ENCODE data around the gene FAM13A. TPM values are rescaled to one million over a fixed set of nuclear protein-coding genes. Genes with fewer than 3 reads are reported as not detected.

FAM13A gene
- total and polyA plus RNA-seq, 12 donors: 10.1 to 61.6 (median 29.1) TPM

DNA sequence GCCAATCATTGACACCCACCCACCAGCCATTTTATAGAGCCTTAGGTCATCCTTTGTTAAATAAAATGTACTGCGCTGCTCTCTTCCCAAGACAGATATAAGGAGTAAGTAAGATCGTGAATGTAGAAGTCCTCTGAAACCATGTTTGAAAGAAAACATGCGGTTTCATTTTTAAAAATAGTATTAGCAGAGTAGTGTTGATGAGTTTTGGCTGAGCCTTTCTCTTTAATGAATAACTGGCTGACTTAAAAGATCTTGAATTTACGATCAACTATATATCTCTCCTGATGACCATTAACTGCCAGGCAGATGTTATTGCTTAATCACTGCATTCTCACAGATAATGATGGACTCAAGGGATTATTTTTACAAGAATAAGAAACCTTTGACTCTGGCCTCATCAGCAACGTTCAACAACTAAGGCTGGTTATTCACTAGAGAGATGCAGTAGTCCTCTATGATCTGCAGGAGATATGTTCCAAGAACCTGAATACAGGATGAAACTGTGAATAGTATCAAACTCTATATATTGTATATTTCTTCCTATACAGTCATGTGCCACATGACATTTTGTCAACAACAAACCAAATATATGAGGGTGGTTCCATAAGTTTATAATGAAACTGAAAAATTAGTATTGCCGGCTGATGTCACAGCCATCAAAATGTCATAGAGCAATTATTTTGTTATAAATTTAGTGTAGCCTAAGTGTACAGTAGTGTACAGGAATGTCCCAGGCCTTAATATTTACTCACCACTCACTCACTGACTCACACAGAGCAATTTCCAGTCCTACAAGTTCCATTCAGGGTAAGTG, 80.8 kb downstream of the FAM13A start:
- WGBS, 4 donors: 74 to 88% (median 81%) methylated on average over 6 of the region's 6 CpGs
- DNase-seq: no peak
- peaks cover 0 to 2% of the 10 kb centered on the region in 2 donors for H3K4me1 ChIP-seq (replicated peaks in 1 of 2)
- no peak overlapping the region for H3K27ac ChIP-seq
- peaks cover 0 to 5% (median 0%) of the 10 kb centered on the region in 3 donors for H3K9me3 ChIP-seq (replicated peaks in 1 of 3)
- TF ChIP-seq POLR2A (IDR thresholded peaks at IDR 0.05): no peak
- no peak for TF ChIP-seq CTCF (IDR thresholded peaks at IDR 0.05)
- H3K36me3 ChIP-seq (replicated peaks in 1 of 2): no peaks in the 10 kb centered on the region
- no peaks in the 10 kb centered on the region for H3K27me3 ChIP-seq
- intact Hi-C loops (cut with DNase I): no loop called here
- H3K4me3 ChIP-seq: no peak overlapping the region

DNA sequence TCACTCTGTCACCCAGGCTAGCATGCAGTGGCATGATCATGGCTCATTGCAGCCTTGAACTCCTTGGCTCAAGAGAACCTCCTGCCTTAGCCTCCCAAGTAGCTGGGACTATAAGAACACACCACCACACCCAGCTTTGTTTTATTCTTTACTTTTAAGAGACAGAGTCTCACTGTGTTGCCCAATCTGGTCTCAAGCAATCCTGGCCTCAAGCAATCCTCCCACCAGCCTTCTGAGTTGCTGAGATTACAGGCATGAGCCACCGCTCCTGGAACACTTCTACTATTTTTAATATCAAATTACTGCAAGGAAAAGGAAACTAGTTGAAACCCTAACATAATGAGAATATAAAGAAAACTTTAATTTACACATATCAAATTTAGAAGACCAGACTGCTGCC, 85.4 kb downstream of the FAM13A start:
- H3K36me3 ChIP-seq (replicated peaks in 1 of 2): no peaks in the 10 kb centered on the region
- H3K27ac ChIP-seq: no peak overlapping the region
- intact Hi-C loops (cut with DNase I): no loop called here
- 88 to 100% (median 93%) methylated on average over 1 of the region's 1 CpG for WGBS, 4 donors
- H3K4me1 ChIP-seq (replicated peaks in 1 of 2): no peaks in the 10 kb centered on the region
- H3K27me3 ChIP-seq: no peaks in the 10 kb centered on the region
- TF ChIP-seq POLR2A (IDR thresholded peaks at IDR 0.05) (no peak), CTCF (IDR thresholded peaks at IDR 0.05) (no peak)
- DNase-seq: no peak
- H3K4me3 ChIP-seq: no peak overlapping the region
- H3K9me3 ChIP-seq (replicated peaks in 1 of 3): no peaks in the 10 kb centered on the region

DNA sequence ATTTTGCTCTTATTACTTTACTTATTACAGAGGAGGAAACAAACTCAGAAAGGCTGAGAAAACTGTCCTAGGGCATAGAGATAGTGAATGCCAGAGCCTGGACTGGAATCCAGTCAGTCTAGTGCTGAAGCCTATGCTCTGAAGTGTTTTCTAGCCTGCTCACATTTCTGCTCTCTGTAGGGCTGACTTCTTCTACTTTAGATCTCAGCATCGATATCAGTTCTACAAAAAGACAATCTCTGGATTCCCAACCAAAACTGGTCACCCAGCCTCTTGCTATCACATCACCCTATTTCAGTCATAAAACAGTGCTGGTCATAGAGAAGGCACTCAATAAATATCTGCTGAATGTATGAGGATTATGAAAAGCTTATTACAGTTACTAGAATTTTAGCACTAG, 87.2 kb downstream of the FAM13A start:
- no peak overlapping the region for H3K27ac ChIP-seq
- DNase-seq: no peak
- intact Hi-C loops (cut with DNase I): no loop called here
- no peaks in the 10 kb centered on the region for H3K36me3 ChIP-seq (replicated peaks in 1 of 2)
- H3K9me3 ChIP-seq (replicated peaks in 1 of 3): no peaks in the 10 kb centered on the region
- H3K4me1 ChIP-seq (replicated peaks in 1 of 2): no peaks in the 10 kb centered on the region
- WGBS, 4 donors: 91 to 100% (median 99%) methylated on average over 1 of the region's 1 CpG
- TF ChIP-seq CTCF (IDR thresholded peaks at IDR 0.05) (no peak), POLR2A (IDR thresholded peaks at IDR 0.05) (no peak)
- no peak overlapping the region for H3K4me3 ChIP-seq
- no peaks in the 10 kb centered on the region for H3K27me3 ChIP-seq

DNA sequence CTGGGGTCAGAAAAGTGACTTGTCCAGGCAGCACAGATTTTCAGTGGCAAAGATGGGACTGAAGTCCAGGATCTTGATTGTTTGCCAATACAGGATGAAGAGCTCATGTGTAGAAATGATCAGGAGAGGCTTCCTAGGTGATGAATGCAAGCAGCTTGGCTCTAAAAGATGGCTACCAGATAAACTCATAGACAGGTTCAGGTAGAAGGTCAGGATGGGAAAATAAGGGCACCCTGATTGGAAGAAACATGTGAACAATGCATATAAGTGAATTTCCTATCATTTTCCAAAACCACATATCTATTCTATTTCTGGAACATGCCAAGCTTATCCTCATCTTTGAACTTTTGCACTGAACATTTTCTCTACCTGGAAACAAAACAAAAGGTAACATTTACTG, 87.7 kb downstream of the FAM13A start:
- no peak for DNase-seq
- intact Hi-C loops (cut with DNase I): no loop called here
- H3K9me3 ChIP-seq (replicated peaks in 1 of 3): no peaks in the 10 kb centered on the region
- no peaks in the 10 kb centered on the region for H3K36me3 ChIP-seq (replicated peaks in 1 of 2)
- H3K27ac ChIP-seq: no peak overlapping the region
- TF ChIP-seq CTCF (IDR thresholded peaks at IDR 0.05): no peak
- TF ChIP-seq POLR2A (IDR thresholded peaks at IDR 0.05): no peak
- H3K27me3 ChIP-seq: no peaks in the 10 kb centered on the region
- no peaks in the 10 kb centered on the region for H3K4me1 ChIP-seq (replicated peaks in 1 of 2)
- no peak overlapping the region for H3K4me3 ChIP-seq
